SU-DHL-6 (cell line): ENCODE data around the gene DUX4.
"Not testable (repeated sequence)": the region's sequence is repeated elsewhere in the genome, so short reads cannot be mapped to it uniquely, and the experiment has no call there.

Source experiments
- H2AFZ ChIP-seq: fragments of 200-600 bp; sonication (generic); 2 replicates; pipeline ENCODE4 v1.6.1; 2014; ENCODE audit warnings: low read depth, mild to moderate bottlenecking, moderate library complexity, mixed read lengths, antibody characterized with exemption, low read length; ENCODE audit not compliant: severe bottlenecking
- H3F3A ChIP-seq: fragments of 200-600 bp; shearing (Covaris generic); 2 replicates; pipeline ENCODE4 v1.6.0; 2016; ENCODE audit warnings: antibody characterized with exemption, mild to moderate bottlenecking; ENCODE audit not compliant: insufficient read depth
- H3K27ac ChIP-seq: fragments of 200-600 bp; sonication (generic); 2 replicates; pipeline ENCODE4 v1.5.1; 2016; ENCODE audit warnings: low read depth, mild to moderate bottlenecking, low read length, moderate library complexity, mixed read lengths
- H3K27me3 ChIP-seq: fragments of 200-600 bp; sonication (generic), shearing (Covaris generic); 2 replicates; pipeline ENCODE4 v1.6.0; 2014; ENCODE audit warnings: mild to moderate bottlenecking, low read length
- H3K36me3 ChIP-seq: fragments of 200-600 bp; sonication (generic); 2 replicates; pipeline ENCODE4 v1.6.1; 2014; ENCODE audit warnings: mild to moderate bottlenecking, low read length, mixed read lengths
- H3K4me2 ChIP-seq: fragments of 300-600, 200-600 bp; shearing (Covaris generic), sonication (generic); 2 replicates; pipeline ENCODE4 v1.6.0; 2014; ENCODE audit warnings: low read length, low read depth, mild to moderate bottlenecking; ENCODE audit not compliant: poor library complexity, severe bottlenecking
- H3K4me3 ChIP-seq: fragments of 200-600 bp; sonication (generic); 2 replicates; pipeline ENCODE4 v1.5.1; 2014; ENCODE audit warnings: antibody characterized with exemption, low read length, mild to moderate bottlenecking, mixed read lengths; ENCODE audit not compliant: insufficient read depth, poor library complexity, severe bottlenecking
- H3K79me2 ChIP-seq: fragments of 200-600 bp; sonication (generic); 2 replicates; pipeline ENCODE4 v1.6.1; 2014; ENCODE audit warnings: mild to moderate bottlenecking, low read length, moderate library complexity; ENCODE audit not compliant: insufficient read depth
- H3K9ac ChIP-seq: fragments of 200-600 bp; sonication (generic); 2 replicates; pipeline ENCODE4 v1.7.0; 2014; ENCODE audit warnings: mild to moderate bottlenecking, low read length
- H3K9me2 ChIP-seq: fragments of 200-600 bp; sonication (generic); replicated peaks from 2 replicates; pipeline ENCODE4 v1.6.1; 2014; ENCODE audit warnings: low read length; ENCODE audit not compliant: insufficient read depth
- H3K9me3 ChIP-seq: fragments of 200-600 bp; sonication (generic); 2 replicates; pipeline ENCODE4 v1.6.1; 2014; ENCODE audit warnings: low read length, mixed read lengths; ENCODE audit not compliant: insufficient read depth
- H4K20me1 ChIP-seq: fragments of 200-600 bp; sonication (generic); 2 replicates; pipeline ENCODE4 v1.6.1; 2014; ENCODE audit warnings: low read depth, mild to moderate bottlenecking, antibody characterized with exemption, low read length, moderate library complexity, mixed read lengths

The DUX4 gene

DNA sequence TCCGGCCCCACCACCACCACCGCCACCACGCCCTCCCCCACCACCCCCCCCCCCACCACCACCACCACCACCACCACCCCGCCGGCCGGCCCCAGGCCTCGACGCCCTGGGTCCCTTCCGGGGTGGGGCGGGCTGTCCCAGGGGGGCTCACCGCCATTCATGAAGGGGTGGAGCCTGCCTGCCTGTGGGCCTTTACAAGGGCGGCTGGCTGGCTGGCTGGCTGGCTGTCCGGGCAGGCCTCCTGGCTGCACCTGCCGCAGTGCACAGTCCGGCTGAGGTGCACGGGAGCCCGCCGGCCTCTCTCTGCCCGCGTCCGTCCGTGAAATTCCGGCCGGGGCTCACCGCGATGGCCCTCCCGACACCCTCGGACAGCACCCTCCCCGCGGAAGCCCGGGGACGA, at the start of gene DUX4:
TSS of gene DUX4 (plus strand) at position 347 of the 400 bp plus-strand sequence. CDS start at position 347, 0 bp downstream.
- H2AFZ ChIP-seq, H3K27me3 ChIP-seq, H4K20me1 ChIP-seq, H3K36me3 ChIP-seq, H3F3A ChIP-seq, H3K9me2 ChIP-seq, H3K4me2 ChIP-seq, H3K9ac ChIP-seq, H3K27ac ChIP-seq, H3K9me3 ChIP-seq, H3K4me3 ChIP-seq, H3K79me2 ChIP-seq: not testable (repeated sequence)

DNA sequence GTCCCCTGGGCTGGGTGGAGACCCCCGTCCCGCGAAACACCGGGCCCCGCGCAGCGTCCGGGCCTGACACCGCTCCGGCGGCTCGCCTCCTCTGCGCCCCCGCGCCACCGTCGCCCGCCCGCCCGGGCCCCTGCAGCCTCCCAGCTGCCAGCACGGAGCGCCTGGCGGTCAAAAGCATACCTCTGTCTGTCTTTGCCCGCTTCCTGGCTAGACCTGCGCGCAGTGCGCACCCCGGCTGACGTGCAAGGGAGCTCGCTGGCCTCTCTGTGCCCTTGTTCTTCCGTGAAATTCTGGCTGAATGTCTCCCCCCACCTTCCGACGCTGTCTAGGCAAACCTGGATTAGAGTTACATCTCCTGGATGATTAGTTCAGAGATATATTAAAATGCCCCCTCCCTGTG, 1.9 kb downstream of the DUX4 start:
- H3K9me3 ChIP-seq, H3K9me2 ChIP-seq, H3K27ac ChIP-seq, H2AFZ ChIP-seq, H3F3A ChIP-seq, H3K4me2 ChIP-seq, H3K79me2 ChIP-seq, H3K4me3 ChIP-seq, H3K36me3 ChIP-seq, H4K20me1 ChIP-seq, H3K9ac ChIP-seq, H3K27me3 ChIP-seq: not testable (repeated sequence)

DNA sequence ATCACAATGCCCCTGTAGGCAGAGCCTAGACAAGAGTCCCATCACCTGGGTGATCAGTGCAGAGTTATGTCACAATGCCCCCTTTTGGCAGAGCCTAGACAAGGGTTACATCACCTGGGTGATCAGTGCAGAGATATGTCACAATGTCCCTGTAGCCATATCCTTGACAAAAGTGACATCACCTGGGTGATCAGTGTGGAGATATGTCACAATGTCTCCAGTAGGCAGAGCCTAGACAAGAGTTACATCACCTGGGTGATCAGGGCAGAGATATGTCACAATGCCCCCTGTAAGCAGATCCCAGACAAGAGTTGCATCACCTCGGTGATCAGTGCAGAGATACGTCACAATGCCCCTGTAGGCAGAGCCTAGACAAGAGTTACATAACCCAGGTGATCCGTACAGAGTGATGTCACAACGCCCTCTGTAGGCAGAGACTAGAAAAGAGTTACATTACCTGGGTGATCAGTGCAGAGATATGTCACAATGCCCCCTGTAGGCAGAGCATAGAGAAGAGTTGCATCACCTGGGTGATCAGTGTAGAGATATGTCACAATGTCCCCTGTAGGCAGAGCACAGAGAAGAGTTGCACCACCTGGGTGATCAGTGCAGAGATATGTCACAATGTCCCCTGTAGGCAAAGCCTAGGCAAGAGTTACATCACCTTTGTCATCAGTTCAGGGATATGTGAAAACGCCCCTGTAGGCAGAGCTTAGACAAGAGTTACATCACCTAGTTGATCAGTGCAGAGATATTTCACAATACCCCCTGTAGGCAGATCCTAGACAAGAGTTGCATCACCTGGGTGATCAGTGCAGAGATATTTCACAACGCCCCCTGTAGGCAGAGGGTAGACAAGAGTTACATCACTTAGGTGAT, 4.4 kb downstream of the DUX4 start:
- H4K20me1 ChIP-seq, H3K4me2 ChIP-seq, H2AFZ ChIP-seq, H3K9me2 ChIP-seq, H3K9me3 ChIP-seq, H3K27ac ChIP-seq, H3K79me2 ChIP-seq, H3K27me3 ChIP-seq, H3F3A ChIP-seq, H3K4me3 ChIP-seq, H3K36me3 ChIP-seq, H3K9ac ChIP-seq: not testable (repeated sequence)

- not testable (repeated sequence) for H3K27me3 ChIP-seq, H2AFZ ChIP-seq, H3K9me2 ChIP-seq, H3K4me3 ChIP-seq, H3F3A ChIP-seq, H3K9me3 ChIP-seq, H3K4me2 ChIP-seq, H3K9ac ChIP-seq, H3K79me2 ChIP-seq, H4K20me1 ChIP-seq, H3K36me3 ChIP-seq, H3K27ac ChIP-seq
Measured at GRCh38 chr4:190178606-190178990, 5.0 kb downstream of the DUX4 start.

- not testable (repeated sequence) for H2AFZ ChIP-seq, H4K20me1 ChIP-seq, H3K79me2 ChIP-seq, H3K4me2 ChIP-seq, H3K9me3 ChIP-seq, H3K36me3 ChIP-seq, H3K27ac ChIP-seq, H3F3A ChIP-seq, H3K9ac ChIP-seq, H3K27me3 ChIP-seq, H3K4me3 ChIP-seq, H3K9me2 ChIP-seq
Measured at GRCh38 chr4:190179030-190179739, 5.6 kb downstream of the DUX4 start.

- H3K9ac ChIP-seq, H3K79me2 ChIP-seq, H3K4me3 ChIP-seq, H3K9me3 ChIP-seq, H2AFZ ChIP-seq, H3F3A ChIP-seq, H3K4me2 ChIP-seq, H3K27me3 ChIP-seq, H3K36me3 ChIP-seq, H3K9me2 ChIP-seq, H4K20me1 ChIP-seq, H3K27ac ChIP-seq: not testable (repeated sequence)
Measured at GRCh38 chr4:190179740-190180094, 6.1 kb downstream of the DUX4 start.

- not testable (repeated sequence) for H3K27ac ChIP-seq, H2AFZ ChIP-seq, H3K9me3 ChIP-seq, H3K9ac ChIP-seq, H3K9me2 ChIP-seq, H3K4me3 ChIP-seq, H3K4me2 ChIP-seq, H3K79me2 ChIP-seq, H3K36me3 ChIP-seq, H3K27me3 ChIP-seq, H4K20me1 ChIP-seq, H3F3A ChIP-seq
Measured at GRCh38 chr4:190180947-190181346, 7.4 kb downstream of the DUX4 start.

- not testable (repeated sequence) for H4K20me1 ChIP-seq, H3K27me3 ChIP-seq, H3K9me2 ChIP-seq, H3K36me3 ChIP-seq, H2AFZ ChIP-seq, H3F3A ChIP-seq, H3K9me3 ChIP-seq, H3K27ac ChIP-seq, H3K4me2 ChIP-seq, H3K79me2 ChIP-seq, H3K4me3 ChIP-seq, H3K9ac ChIP-seq
Measured at GRCh38 chr4:190181481-190182100, 8.0 kb downstream of the DUX4 start.
